Gastroesophageal sphincter (tissue), 4 donors: ENCODE data around the gene ZNF420. TPM values are rescaled to one million over a fixed set of nuclear protein-coding genes. Genes with fewer than 3 reads are reported as not detected.
"Not testable (repeated sequence)": the region's sequence is repeated elsewhere in the genome, so short reads cannot be mapped to it uniquely, and the experiment has no call there.

Experiments
- ATAC-seq: fragments of 150-250 bp; one replicate; pipeline ENCODE4 v1.9.1; 2016; ENCODE audit warnings: mild to moderate bottlenecking, moderate library complexity
- H3K27ac ChIP-seq, 4 donors: fragments of 200-600 bp; sonication (generic) in 3 of 4; 1 replicate in 3 of 4; 2 replicates in 1 of 4; pipeline ENCODE4 v1.5.1; 2016 to 2019
- H3K27me3 ChIP-seq: fragments of 200-600 bp; sonication (generic); one replicate; pipeline ENCODE4 v1.5.1; 2019
- H3K36me3 ChIP-seq, 2 donors: fragments of 200-600 bp; sonication (generic); one replicate each; pipeline ENCODE4 v1.5.1; 2019; ENCODE audit warnings: control low read depth in 1 of 2
- H3K4me1 ChIP-seq, 3 donors: fragments of 200-600 bp; sonication (generic); 1 replicate in 2 of 3; 2 replicates in 1 of 3; pipeline ENCODE4 v1.5.1; 2016 to 2019; ENCODE audit warnings: control low read depth in 2 of 3
- H3K4me3 ChIP-seq, 2 donors: fragments of 200-600 bp; sonication (generic); one replicate each; pipeline ENCODE4 v1.5.1; 2019; ENCODE audit warnings: mild to moderate bottlenecking in 1 of 2, moderate library complexity in 1 of 2
- H3K9me3 ChIP-seq, 3 donors: fragments of 200-600 bp; sonication (generic); one replicate each; pipeline ENCODE4 v1.5.1; 2017 to 2019; ENCODE audit warnings: control low read depth in 2 of 3
- EP300 ChIP-seq: sonication (generic); formaldehyde crosslinking; IDR thresholded peaks from one replicate; pipeline ENCODE4 v1.6.1; 2017; ENCODE audit warnings: antibody characterized with exemption, mild to moderate bottlenecking
- POLR2A ChIP-seq, 2 donors: fragments of 450-650 bp; IDR thresholded peaks; one replicate each; pipeline ENCODE4 v1.6.1; 2017; ENCODE audit warnings: antibody characterized with exemption in 2 of 2, mild to moderate bottlenecking in 2 of 2, moderate library complexity in 1 of 2
- POLR2AphosphoS5 ChIP-seq: sonication (generic); formaldehyde crosslinking; IDR thresholded peaks from one replicate; pipeline ENCODE4 v1.6.1; 2017; ENCODE audit warnings: antibody characterized with exemption
- WGBS, 2 donors: methylation state at CpG; one replicate each; pipeline ENCODE4 v1.1.5; 2018; ENCODE audit warnings: low coverage in 1 of 2; 5-methylcytosine and 5-hydroxymethylcytosine counted together
- total RNA-seq, 4 donors: library from RNA; depleted of rRNA; stranded (reverse); fragments of >200 nt; gene quantifications; one replicate each; pipeline ENCODE4 v1.1.0, GENCODE V29; 2016
- TF ChIP-seq, protein P1 (sequence below), 4 experiments: fragments of 200-600 bp in 2 of 4; fragments of 450-650 bp in 2 of 4; sonication (generic) in 1 of 4; IDR thresholded peaks; one replicate each; pipeline ENCODE4 v1.5.1; 2017 to 2019; ENCODE audit warnings: antibody characterized with exemption in 4 of 4, mild to moderate bottlenecking in 2 of 4, moderate library complexity in 2 of 4

Gene ZNF420
- total RNA-seq, 4 donors from 2014 or later, result 6.6 to 19.7 (median 14.5) TPM

DNA sequence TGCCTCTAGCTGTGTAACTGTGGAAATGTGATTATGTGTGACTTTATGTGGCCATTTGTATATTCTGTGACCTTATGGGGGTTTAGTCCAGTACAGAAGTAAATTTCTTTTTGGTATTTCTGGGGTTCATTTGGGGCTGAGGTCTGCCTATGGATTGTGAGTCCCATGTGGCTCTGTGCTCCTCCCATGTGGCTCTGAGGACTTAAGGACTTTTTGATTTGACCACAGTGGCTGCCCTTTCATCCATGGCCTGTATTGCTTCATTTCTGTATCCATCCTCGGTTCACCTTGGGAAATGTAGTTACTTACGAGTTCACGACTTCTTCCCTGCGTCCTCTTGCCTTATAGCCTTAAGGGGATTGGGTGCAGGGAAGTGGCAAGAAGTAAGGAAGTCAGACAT is 1.0 kb downstream of the ZNF420 start:
- ATAC-seq, result no peak
- 63 to 82% methylated on average over 2 to 4 of the region's 4 CpGs for WGBS, 2 donors

DNA sequence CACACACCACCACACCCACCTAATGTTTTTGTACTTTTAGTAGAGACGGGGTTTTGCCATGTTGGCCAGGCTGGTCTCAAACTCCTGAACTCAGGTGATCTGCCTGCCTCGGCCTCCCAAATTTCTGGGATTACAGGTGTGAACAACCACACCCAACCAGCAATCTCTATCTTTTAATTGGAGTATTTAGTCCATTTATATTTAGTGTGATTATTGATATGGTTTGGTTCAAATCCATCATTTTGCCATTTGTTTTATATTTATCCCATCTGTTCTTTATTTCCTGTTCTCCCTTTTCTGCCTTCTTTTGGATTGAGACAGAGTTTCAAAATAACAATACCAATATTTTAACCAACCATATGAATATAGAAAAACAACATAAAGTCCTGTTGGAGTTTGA is 4.1 kb downstream of the ZNF420 start:
- H3K27ac ChIP-seq, result no peak overlapping the region
- peaks cover 0 to 64% (median 3%) of the 10 kb centered on the region in 3 donors for H3K9me3 ChIP-seq
- no peaks in the 10 kb centered on the region for H3K27me3 ChIP-seq
- H3K36me3 ChIP-seq, result peaks cover 0 to 47% of the 10 kb centered on the region in 2 donors
- H3K4me1 ChIP-seq, result peaks cover 0 to 19% (median 10%) of the 10 kb centered on the region in 3 donors
- TF ChIP-seq POLR2A (IDR thresholded peaks at IDR 0.05), result no peak
- no peak for ATAC-seq
- WGBS, 2 donors, result 93 to 94% methylated on average over 2 of the region's 2 CpGs
- no peak overlapping the region for H3K4me3 ChIP-seq

More for the DNA sequence above, 1.0 kb downstream of the ZNF420 start:
- Histone ChIP-seq H3K4me1 (peaks cover 0 to 31% (median 10%) of the 10 kb centered on the region in 3 donors), H3K9me3 (peaks cover 0 to 34% (median 0%) of the 10 kb centered on the region in 3 donors), H3K27ac (peak overlapping the region in 2 of 4 donors; percentile 90 to 94), H3K27me3 (no peaks in the 10 kb centered on the region), H3K4me3 (peak overlapping the region; percentile 53 to 88), H3K36me3 (peaks cover 0 to 23% of the 10 kb centered on the region in 2 donors)
- TF ChIP-seq POLR2A (IDR thresholded peaks at IDR 0.05) (no peak), POLR2AphosphoS5 (no peak), EP300 (no peak)
- TF ChIP-seq, protein P1, sequence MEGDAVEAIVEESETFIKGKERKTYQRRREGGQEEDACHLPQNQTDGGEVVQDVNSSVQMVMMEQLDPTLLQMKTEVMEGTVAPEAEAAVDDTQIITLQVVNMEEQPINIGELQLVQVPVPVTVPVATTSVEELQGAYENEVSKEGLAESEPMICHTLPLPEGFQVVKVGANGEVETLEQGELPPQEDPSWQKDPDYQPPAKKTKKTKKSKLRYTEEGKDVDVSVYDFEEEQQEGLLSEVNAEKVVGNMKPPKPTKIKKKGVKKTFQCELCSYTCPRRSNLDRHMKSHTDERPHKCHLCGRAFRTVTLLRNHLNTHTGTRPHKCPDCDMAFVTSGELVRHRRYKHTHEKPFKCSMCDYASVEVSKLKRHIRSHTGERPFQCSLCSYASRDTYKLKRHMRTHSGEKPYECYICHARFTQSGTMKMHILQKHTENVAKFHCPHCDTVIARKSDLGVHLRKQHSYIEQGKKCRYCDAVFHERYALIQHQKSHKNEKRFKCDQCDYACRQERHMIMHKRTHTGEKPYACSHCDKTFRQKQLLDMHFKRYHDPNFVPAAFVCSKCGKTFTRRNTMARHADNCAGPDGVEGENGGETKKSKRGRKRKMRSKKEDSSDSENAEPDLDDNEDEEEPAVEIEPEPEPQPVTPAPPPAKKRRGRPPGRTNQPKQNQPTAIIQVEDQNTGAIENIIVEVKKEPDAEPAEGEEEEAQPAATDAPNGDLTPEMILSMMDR (IDR thresholded peaks at IDR 0.05), result no peak

DNA sequence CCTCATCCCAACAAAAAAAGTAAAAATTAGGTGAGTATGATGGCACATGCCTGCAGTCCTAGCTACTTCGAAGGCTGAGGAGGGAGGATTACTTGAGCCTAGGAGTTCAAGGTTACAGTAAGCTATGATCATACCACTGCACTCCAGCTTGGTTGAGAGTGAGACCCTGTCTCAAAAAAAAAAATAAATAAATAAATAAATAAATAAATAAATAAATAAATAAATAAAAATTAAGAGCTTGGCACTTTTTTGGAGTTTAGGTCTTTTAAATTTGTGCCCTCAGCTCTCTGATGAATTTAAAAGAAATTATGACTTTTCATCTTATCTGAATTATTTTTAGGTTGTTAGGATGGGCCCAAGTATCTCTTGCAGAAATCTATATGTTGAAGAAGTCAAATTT is 8.9 kb downstream of the ZNF420 start:
- H3K9me3 ChIP-seq, result peaks cover 0 to 86% (median 3%) of the 10 kb centered on the region in 3 donors
- 100% methylated on average over 1 of the region's 1 CpG; no CpG with 5 or more reads in 1 of the 2 donors for WGBS, 2 donors
- H3K4me1 ChIP-seq, result no peaks in the 10 kb centered on the region
- no peak for ATAC-seq
- no peaks in the 10 kb centered on the region for H3K27me3 ChIP-seq
- TF ChIP-seq EP300, result no peak
- no peak for TF ChIP-seq POLR2AphosphoS5
- TF ChIP-seq, protein P1 (IDR thresholded peaks at IDR 0.05), result no peak
- TF ChIP-seq POLR2A (IDR thresholded peaks at IDR 0.05), result no peak
- H3K4me3 ChIP-seq, result no peak overlapping the region
- H3K27ac ChIP-seq, result no peak overlapping the region
- peaks cover 10 to 88% of the 10 kb centered on the region in 2 donors for H3K36me3 ChIP-seq

DNA sequence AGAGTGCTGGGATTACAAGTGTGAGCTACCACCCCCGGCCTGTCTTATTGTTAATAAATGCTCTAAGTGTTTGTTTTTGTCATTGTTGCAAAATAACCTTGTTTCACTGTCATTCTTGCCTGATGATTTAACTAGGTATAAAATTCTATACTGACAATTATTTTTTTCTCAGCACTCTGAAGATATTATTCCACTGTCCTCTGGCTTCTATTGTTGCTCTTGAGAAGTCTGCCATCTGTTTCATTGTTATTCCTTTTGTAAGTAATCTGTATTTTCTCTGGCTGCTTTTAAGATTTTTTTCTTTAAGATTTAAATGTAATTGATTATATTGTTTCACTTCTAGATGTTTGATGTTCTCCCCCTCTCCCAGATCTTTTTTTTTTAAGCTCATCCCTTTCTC is 17.6 kb downstream of the ZNF420 start:
- H3K36me3 ChIP-seq, result peaks cover 18 to 100% of the 10 kb centered on the region in 2 donors
- H3K4me3 ChIP-seq, result no peak overlapping the region
- ATAC-seq, result no peak
- no peaks in the 10 kb centered on the region for H3K4me1 ChIP-seq
- no peaks in the 10 kb centered on the region for H3K27me3 ChIP-seq
- H3K9me3 ChIP-seq, result peaks cover 0 to 98% (median 0%) of the 10 kb centered on the region in 3 donors
- no peak overlapping the region for H3K27ac ChIP-seq
- TF ChIP-seq, protein P1 (IDR thresholded peaks at IDR 0.05), result no peak
- TF ChIP-seq EP300 (no peak), POLR2AphosphoS5 (no peak), POLR2A (IDR thresholded peaks at IDR 0.05) (no peak)
- 67 to 100% methylated on average over 1 of the region's 1 CpG for WGBS, 2 donors

DNA sequence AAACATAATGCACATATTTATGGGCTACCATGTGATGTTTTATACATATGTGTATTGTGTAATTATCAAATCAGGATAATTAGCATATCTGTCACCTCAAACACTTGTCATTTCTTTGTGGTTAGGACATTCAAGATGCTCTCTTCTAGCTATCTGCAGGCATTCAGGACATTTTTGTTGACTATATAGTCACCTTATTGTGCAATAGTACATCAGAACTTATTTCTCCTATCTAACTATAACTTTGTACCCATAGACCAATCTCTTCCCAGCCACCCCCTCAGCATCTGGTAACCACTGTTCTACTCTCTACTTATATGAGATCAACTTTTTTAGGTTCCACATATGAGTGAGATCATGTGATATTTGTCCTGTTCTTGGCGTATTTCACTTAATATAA is 20.3 kb downstream of the ZNF420 start:
- no peak for ATAC-seq
- H3K4me1 ChIP-seq, result no peaks in the 10 kb centered on the region
- WGBS, 2 donors, result 100% methylated on average over 1 of the region's 1 CpG
- H3K27me3 ChIP-seq, result no peaks in the 10 kb centered on the region
- peaks cover 8 to 98% of the 10 kb centered on the region in 2 donors for H3K36me3 ChIP-seq
- H3K27ac ChIP-seq, result no peak overlapping the region
- TF ChIP-seq POLR2AphosphoS5 (no peak), POLR2A (IDR thresholded peaks at IDR 0.05) (no peak)
- TF ChIP-seq, protein P1 (IDR thresholded peaks at IDR 0.05), result no peak
- no peak overlapping the region for H3K4me3 ChIP-seq
- peaks cover 0 to 100% (median 0%) of the 10 kb centered on the region in 3 donors for H3K9me3 ChIP-seq

DNA sequence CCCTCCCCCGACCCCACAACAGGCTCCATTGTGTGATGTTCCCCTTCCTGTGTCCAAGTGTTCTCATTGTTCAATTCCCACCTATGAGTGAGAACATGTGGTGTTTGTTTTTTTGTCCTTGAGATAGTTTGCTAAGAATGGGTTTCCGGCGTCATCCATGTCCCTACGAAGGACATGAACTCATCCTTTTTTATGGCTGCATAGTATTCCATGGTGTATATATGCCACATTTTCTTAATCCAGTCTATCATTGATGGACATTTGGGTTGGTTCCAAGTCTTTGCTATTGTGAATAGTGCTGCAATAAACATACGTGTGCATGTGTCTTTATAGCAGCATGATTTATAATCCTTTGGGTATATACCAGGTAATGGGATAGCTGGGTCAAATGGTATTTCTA is 25.9 kb downstream of the ZNF420 start:
- H3K4me3 ChIP-seq, ATAC-seq, H3K27ac ChIP-seq, H3K4me1 ChIP-seq, H3K27me3 ChIP-seq: not testable (repeated sequence)
- Histone ChIP-seq H3K36me3 (peaks cover 5 to 92% of the 10 kb centered on the region in 2 donors), H3K9me3 (peaks cover 0 to 100% (median 0%) of the 10 kb centered on the region in 3 donors)
- WGBS, 2 donors, result 100% methylated on average over 4 of the region's 5 CpGs; no CpG with 5 or more reads in 1 of the 2 donors

DNA sequence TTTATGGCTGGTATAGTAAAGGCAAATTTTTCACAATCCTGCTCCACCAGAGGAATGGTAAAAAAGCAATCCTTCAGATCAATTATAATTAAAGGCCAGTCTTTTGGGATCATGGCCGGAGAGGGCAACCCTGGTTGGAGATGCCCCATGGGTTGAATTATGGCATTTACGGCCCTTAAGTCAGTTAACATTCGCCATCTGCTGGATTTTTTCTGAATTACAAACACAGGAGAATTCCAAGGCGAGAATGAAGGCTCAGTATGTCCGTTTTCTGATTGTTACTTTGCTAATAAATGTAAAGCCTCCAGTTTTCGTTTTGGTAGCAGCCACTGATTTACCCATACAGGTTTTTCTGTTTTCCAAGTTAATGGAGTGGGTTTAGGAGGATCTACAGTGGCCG is 33.5 kb downstream of the ZNF420 start:
- H3K4me3 ChIP-seq, H3K27ac ChIP-seq, ATAC-seq, H3K4me1 ChIP-seq, H3K27me3 ChIP-seq: not testable (repeated sequence)
- WGBS, 2 donors, result 70 to 76% methylated on average over 5 to 7 of the region's 7 CpGs
- peaks cover 4 to 100% (median 23%) of the 10 kb centered on the region in 3 donors for H3K9me3 ChIP-seq
- peaks cover 15 to 100% of the 10 kb centered on the region in 2 donors for H3K36me3 ChIP-seq
